ENCODE data around the gene AFF3. TPM values are rescaled to one million over a fixed set of nuclear protein-coding genes. Genes with fewer than 3 reads are reported as not detected.

AFF3 gene
- total and polyA plus RNA-seq, 12 donors, result 0.39 to 16.9 (median 7.0) TPM

DNA sequence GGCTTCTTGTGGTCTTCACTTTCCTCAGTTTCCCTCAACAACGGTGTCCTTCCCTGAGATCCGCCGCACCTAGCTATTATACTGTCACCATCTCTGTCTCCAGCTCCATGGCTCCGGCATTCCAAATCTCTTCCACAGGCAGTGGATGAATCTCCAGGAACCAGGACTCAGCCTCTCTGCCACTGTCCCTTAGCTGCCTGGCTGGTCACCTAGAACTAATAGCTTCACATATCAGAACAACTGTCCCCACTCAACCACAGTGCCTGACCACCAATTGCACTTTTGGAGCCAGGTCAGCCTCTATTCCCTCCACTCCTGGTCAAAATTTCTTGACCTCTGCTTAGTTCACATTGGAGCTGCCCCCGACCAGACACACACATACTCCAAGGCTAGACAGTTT lies 38.1 kb upstream of the AFF3 start:
- Histone ChIP-seq H3K9me3 (no peaks in the 10 kb centered on the region), H3K4me3 (no peak overlapping the region), H3K27ac (no peak overlapping the region), H3K27me3 (no peaks in the 10 kb centered on the region), H3K4me1 (peaks cover 0 to 18% (median 5%) of the 10 kb centered on the region in 9 donors), H3K36me3 (no peaks in the 10 kb centered on the region)
- WGBS, 2 donors, result 96 to 99% methylated on average over 5 of the region's 5 CpGs
- intact Hi-C loops (cut with DNase I), result no loop called here
- TF ChIP-seq, protein P1, sequence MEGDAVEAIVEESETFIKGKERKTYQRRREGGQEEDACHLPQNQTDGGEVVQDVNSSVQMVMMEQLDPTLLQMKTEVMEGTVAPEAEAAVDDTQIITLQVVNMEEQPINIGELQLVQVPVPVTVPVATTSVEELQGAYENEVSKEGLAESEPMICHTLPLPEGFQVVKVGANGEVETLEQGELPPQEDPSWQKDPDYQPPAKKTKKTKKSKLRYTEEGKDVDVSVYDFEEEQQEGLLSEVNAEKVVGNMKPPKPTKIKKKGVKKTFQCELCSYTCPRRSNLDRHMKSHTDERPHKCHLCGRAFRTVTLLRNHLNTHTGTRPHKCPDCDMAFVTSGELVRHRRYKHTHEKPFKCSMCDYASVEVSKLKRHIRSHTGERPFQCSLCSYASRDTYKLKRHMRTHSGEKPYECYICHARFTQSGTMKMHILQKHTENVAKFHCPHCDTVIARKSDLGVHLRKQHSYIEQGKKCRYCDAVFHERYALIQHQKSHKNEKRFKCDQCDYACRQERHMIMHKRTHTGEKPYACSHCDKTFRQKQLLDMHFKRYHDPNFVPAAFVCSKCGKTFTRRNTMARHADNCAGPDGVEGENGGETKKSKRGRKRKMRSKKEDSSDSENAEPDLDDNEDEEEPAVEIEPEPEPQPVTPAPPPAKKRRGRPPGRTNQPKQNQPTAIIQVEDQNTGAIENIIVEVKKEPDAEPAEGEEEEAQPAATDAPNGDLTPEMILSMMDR (IDR thresholded peaks at IDR 0.05), result no peak
- ATAC-seq (no peak), DNase-seq (no peak)

DNA sequence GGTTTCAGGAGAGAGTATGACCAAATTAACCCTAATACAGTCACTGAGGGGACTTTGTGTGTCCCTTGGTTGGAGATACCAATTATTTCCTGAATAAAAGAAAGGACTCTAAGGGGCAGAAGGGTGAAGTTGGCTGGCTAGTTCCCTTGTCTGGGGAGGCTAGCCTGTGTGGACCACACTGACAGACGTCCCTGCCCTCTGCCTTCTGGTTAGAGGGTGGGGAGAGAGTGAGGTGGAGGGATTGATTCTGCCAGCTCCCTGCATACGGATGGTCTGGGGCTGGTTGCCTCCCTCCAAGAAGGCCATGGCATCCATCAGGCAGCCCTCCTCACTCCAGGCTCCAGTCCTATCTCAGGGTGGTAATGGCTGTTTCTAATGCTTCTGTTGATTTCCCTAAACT lies 37.4 kb upstream of the AFF3 start:
- ATAC-seq (no peak), DNase-seq (no peak)
- Histone ChIP-seq H3K4me1 (peaks cover 0 to 18% (median 5%) of the 10 kb centered on the region in 9 donors), H3K4me3 (no peak overlapping the region), H3K9me3 (no peaks in the 10 kb centered on the region), H3K36me3 (no peaks in the 10 kb centered on the region), H3K27ac (no peak overlapping the region), H3K27me3 (no peaks in the 10 kb centered on the region)
- 79% methylated on average over 2 of the region's 2 CpGs for WGBS, 2 donors
- intact Hi-C loops (cut with DNase I), result loop anchor here in 3 of 10 donors (5.0 to 10.0 kb wide), 2 partner anchors 62 to 65 kb away; no protein-coding TSS in a partner anchor
- TF ChIP-seq, protein P1 (IDR thresholded peaks at IDR 0.05), result no peak

DNA sequence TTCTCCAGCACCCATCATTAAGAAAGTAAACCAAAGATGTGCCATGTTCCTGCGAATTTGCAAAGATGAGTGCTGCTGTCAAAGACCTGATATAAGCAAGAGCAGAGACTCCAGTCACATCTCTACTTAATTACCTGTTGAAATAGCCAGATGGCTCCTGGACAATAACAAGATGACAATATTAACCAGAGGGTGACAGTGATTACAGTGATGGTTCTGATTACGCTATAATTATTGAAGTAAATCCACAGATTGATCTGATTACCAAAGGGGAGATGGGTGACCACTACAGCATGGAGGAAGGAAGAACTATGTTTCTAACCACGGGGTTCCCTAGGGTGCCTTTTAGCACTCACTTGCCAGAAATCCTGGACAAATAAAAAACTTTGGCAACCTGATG lies 36.5 kb upstream of the AFF3 start:
- intact Hi-C loops (cut with DNase I), result loop anchor here in 3 of 10 donors (5.0 to 10.0 kb wide), 2 partner anchors 63 to 66 kb away; no protein-coding TSS in a partner anchor

DNA sequence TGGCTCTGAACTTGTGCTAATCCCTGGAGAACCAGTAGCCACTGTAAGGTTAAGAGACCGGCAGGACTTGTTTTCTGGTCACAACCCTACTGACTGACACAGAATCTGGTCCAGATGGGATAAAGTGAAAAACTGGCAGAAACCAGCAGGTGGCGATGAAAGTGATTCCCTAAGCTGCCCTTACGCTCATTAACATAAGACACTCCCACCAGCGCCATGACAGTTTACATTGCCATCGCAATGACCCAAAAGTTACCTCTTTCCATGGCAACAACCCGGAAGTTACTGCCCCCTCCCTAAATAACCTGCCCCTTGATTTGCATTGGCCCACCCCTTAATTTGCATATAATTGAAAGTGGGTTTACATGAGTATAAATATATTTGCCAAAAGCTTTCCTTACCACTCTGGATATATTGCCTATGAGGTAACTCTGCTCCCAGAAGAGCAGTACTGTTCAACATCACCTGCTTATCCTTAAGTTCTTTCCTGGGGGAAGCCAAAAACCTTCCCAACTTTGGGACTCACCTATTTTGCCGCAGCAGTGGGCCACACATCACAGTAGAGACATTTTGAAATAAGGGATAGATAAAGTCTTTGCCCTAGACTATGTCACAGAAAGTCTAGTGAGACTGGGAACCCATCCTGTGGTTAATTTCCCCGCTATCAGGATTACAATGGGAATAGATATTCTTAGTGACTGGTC lies 35.8 kb upstream of the AFF3 start:
- TF ChIP-seq, protein P1 (IDR thresholded peaks at IDR 0.05), result peak in 8 of 9 donors; percentile 19 to 52 (median 39)
- Histone ChIP-seq H3K9me3 (no peaks in the 10 kb centered on the region), H3K27ac (no peak overlapping the region), H3K36me3 (no peaks in the 10 kb centered on the region), H3K4me3 (no peak overlapping the region), H3K4me1 (peaks cover 0 to 10% (median 5%) of the 10 kb centered on the region in 9 donors), H3K27me3 (no peaks in the 10 kb centered on the region)
- DNase-seq, result no peak
- peak in 2 of 8 donors; percentile 29 to 46 for ATAC-seq
- WGBS, 2 donors, result 54 to 60% methylated on average over 8 of the region's 8 CpGs
- intact Hi-C loops (cut with DNase I), result loop anchor here in 3 of 10 donors (5.0 to 10.0 kb wide), 2 partner anchors 64 to 67 kb away; no protein-coding TSS in a partner anchor

More for the DNA sequence above, 36.5 kb upstream of the AFF3 start:
- Histone ChIP-seq H3K4me1 (peaks cover 0 to 16% (median 5%) of the 10 kb centered on the region in 9 donors), H3K27ac (no peak overlapping the region), H3K36me3 (no peaks in the 10 kb centered on the region), H3K9me3 (no peaks in the 10 kb centered on the region), H3K4me3 (no peak overlapping the region), H3K27me3 (no peaks in the 10 kb centered on the region)
- ATAC-seq (no peak), DNase-seq (no peak)
- TF ChIP-seq, protein P1 (IDR thresholded peaks at IDR 0.05), result no peak
- 82 to 93% methylated on average over 3 of the region's 3 CpGs for WGBS, 2 donors
